ENCODE measurements around the gene SGK1. TPM values are rescaled to one million over a fixed set of nuclear protein-coding genes. Genes with fewer than 3 reads are reported as not detected.
"Not testable (repeated sequence)": the region's sequence is repeated elsewhere in the genome, so short reads cannot be mapped to it uniquely, and the experiment has no call there.

SGK1 gene
- total and polyA plus RNA-seq, 12 donors = 86.0 to 685 (median 192) TPM

DNA sequence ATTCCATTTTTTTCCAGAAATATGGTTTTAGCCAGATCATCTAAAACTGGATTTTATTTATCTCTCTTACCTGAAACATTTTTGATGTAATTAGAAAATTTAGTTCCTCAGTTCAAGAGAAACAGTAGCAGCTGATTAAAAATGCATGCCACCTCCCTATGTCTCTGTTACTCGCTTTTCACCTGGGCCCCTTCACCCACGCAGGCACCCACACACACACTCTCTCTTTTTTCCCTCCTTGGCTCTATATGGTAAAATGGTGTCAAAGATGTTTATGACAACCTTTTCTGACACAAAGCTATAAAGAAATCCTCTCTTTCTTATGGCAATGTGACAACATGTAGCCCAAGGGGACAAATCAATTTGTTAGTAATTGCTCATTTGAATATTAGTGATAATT lies 5.8 kb upstream of the SGK1 start:
- 83 to 92% (median 90%) methylated on average over 2 of the region's 2 CpGs for WGBS, 4 donors
- Histone ChIP-seq H3K36me3 (replicated peaks in 1 of 2) (no peaks in the 10 kb centered on the region), H3K27me3 (no peaks in the 10 kb centered on the region), H3K27ac (no peak overlapping the region), H3K4me3 (no peak overlapping the region), H3K4me1 (replicated peaks in 1 of 2) (peaks cover 0 to 3% of the 10 kb centered on the region in 2 donors), H3K9me3 (replicated peaks in 1 of 3) (no peaks in the 10 kb centered on the region)
- DNase-seq = no peak
- intact Hi-C loops (cut with DNase I) = no loop called here
- TF ChIP-seq POLR2A (IDR thresholded peaks at IDR 0.05) = no peak
- TF ChIP-seq, protein P1, sequence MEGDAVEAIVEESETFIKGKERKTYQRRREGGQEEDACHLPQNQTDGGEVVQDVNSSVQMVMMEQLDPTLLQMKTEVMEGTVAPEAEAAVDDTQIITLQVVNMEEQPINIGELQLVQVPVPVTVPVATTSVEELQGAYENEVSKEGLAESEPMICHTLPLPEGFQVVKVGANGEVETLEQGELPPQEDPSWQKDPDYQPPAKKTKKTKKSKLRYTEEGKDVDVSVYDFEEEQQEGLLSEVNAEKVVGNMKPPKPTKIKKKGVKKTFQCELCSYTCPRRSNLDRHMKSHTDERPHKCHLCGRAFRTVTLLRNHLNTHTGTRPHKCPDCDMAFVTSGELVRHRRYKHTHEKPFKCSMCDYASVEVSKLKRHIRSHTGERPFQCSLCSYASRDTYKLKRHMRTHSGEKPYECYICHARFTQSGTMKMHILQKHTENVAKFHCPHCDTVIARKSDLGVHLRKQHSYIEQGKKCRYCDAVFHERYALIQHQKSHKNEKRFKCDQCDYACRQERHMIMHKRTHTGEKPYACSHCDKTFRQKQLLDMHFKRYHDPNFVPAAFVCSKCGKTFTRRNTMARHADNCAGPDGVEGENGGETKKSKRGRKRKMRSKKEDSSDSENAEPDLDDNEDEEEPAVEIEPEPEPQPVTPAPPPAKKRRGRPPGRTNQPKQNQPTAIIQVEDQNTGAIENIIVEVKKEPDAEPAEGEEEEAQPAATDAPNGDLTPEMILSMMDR (IDR thresholded peaks at IDR 0.05) = no peak

DNA sequence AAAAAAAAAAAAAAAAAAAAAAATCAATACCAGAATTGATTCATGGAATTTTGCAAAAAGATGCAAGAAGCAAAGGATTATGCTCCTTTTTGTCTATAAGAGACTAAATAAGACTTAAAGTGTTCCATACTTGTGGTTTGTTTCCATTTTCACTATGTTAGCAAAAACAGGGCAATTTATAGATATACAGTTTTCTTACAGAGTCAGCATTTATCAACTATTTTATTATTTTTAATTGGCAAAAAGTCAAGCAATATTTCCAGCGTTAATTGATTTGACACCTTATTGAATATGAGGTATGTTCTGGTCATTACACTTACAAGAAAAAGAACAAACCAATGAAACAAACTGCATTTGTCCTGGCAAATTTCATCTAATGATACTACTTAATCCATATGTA lies 5.4 kb upstream of the SGK1 start:
- DNase-seq = no peak
- intact Hi-C loops (cut with DNase I) = no loop called here

DNA sequence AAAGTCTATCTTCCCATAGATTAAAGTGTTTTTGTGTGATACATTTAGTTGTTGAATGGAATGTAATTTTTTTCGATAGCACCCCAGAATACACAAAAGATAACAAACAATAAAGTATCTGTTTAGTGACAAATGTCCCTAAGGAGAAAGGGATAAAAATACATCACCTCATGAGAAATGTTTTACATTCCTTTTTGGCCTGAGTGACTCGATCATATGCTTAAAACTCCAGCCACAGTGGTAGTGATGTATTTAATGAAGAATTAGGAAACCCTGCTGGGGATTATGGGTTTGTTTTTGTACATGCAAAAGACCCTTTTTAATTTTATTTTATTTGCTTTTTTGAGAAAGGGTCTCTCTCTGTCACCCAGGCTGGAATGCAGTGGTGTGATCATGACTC lies 4.3 kb upstream of the SGK1 start:
- no peak for TF ChIP-seq POLR2A (IDR thresholded peaks at IDR 0.05)
- TF ChIP-seq, protein P1 (IDR thresholded peaks at IDR 0.05) = no peak
- intact Hi-C loops (cut with DNase I) = no loop called here
- H3K36me3 ChIP-seq (replicated peaks in 1 of 2) = no peaks in the 10 kb centered on the region
- no peaks in the 10 kb centered on the region for H3K27me3 ChIP-seq
- no peak overlapping the region for H3K4me3 ChIP-seq
- WGBS, 4 donors = 82 to 90% (median 87%) methylated on average over 2 of the region's 2 CpGs
- peaks cover 0 to 12% of the 10 kb centered on the region in 2 donors for H3K4me1 ChIP-seq (replicated peaks in 1 of 2)
- no peaks in the 10 kb centered on the region for H3K9me3 ChIP-seq (replicated peaks in 1 of 3)
- DNase-seq = no peak
- no peak overlapping the region for H3K27ac ChIP-seq

More for the DNA sequence above, 5.4 kb upstream of the SGK1 start:
- no peak overlapping the region for H3K4me3 ChIP-seq
- 86 to 98% (median 92%) methylated on average over 1 of the region's 1 CpG for WGBS, 4 donors
- H3K36me3 ChIP-seq (replicated peaks in 1 of 2) = no peaks in the 10 kb centered on the region
- H3K27ac ChIP-seq = no peak overlapping the region
- TF ChIP-seq POLR2A (IDR thresholded peaks at IDR 0.05) = no peak
- no peaks in the 10 kb centered on the region for H3K27me3 ChIP-seq
- H3K9me3 ChIP-seq (replicated peaks in 1 of 3) = no peaks in the 10 kb centered on the region
- H3K4me1 ChIP-seq (replicated peaks in 1 of 2) = peaks cover 0 to 7% of the 10 kb centered on the region in 2 donors

DNA sequence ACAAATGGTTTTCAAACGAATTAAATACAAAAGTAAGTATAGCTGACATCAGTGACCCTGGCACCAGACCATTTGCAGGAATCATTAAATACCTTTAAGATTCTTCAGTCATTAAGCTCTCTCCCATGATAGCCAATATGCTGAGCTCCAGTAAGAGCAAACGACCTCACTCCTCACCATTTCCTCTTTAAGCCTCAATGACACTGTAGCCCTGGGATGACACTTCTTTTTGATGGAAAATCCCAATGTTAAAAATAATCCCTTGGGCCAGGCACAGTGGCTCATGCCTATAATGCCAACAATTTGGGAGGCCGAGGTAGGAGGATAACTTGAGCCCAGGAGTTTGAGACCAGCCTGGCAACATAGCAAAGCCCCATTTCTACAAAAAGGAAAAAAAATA lies 3.3 kb upstream of the SGK1 start:
- no peak for DNase-seq
- intact Hi-C loops (cut with DNase I) = no loop called here
- peaks cover 0 to 12% of the 10 kb centered on the region in 2 donors for H3K4me1 ChIP-seq (replicated peaks in 1 of 2)
- no peaks in the 10 kb centered on the region for H3K36me3 ChIP-seq (replicated peaks in 1 of 2)
- no peaks in the 10 kb centered on the region for H3K27me3 ChIP-seq
- no peak overlapping the region for H3K4me3 ChIP-seq
- no peaks in the 10 kb centered on the region for H3K9me3 ChIP-seq (replicated peaks in 1 of 3)
- TF ChIP-seq POLR2A (IDR thresholded peaks at IDR 0.05) = no peak
- 82 to 92% (median 88%) methylated on average over 3 of the region's 3 CpGs for WGBS, 4 donors
- H3K27ac ChIP-seq = no peak overlapping the region

DNA sequence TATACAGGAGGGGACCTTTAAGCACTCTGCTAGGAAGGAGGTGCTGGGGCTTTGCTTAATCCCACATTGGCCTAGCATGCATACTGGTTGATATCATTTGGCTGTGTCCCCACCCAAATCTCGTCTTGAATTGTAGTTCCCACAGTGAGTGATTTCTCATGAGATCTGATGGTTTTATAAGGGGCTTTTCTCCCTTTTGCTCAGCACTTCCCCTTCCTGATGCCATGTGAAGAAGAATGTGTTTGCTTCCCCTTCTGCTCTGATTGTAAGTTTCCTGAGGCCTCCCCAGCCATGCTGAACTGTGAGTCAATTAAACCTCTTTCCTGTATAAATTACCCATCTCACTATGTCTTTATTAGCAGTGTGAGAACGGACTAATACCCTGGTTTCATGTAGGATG lies 1.8 kb upstream of the SGK1 start:
- H3K27me3 ChIP-seq; H3K9me3 ChIP-seq (replicated peaks in 1 of 3); intact Hi-C loops (cut with DNase I); H3K27ac ChIP-seq; H3K36me3 ChIP-seq (replicated peaks in 1 of 2); DNase-seq; H3K4me3 ChIP-seq: not testable (repeated sequence)
- peaks cover 0 to 12% of the 10 kb centered on the region in 2 donors for H3K4me1 ChIP-seq (replicated peaks in 1 of 2)
- 55 to 94% (median 85%) methylated on average over 2 of the region's 2 CpGs for WGBS, 4 donors

DNA sequence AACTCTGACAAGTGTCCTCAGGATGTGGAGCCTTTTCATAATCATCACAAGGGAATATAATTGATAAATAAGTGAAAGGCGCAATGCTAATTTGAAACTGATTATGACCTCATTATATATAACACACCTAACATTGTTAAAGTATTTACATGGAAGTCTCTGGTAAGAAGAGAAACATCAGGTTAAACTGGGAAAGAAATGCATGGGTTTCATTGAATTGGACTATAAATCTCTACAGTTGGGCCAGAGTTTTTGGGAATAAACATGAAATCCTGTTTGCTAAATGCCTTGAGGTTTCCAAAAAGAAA lies 1.0 kb upstream of the SGK1 start:
- Histone ChIP-seq H3K9me3 (replicated peaks in 1 of 3) (no peaks in the 10 kb centered on the region), H3K36me3 (replicated peaks in 1 of 2) (no peaks in the 10 kb centered on the region), H3K27me3 (no peaks in the 10 kb centered on the region), H3K4me3 (no peak overlapping the region), H3K4me1 (replicated peaks in 1 of 2) (peaks cover 0 to 19% of the 10 kb centered on the region in 2 donors), H3K27ac (peak overlapping the region in 2 of 5 donors; percentile 76 to 88)
- intact Hi-C loops (cut with DNase I) = no loop called here
- TF ChIP-seq POLR2A (IDR thresholded peaks at IDR 0.05) = no peak
- TF ChIP-seq, protein P1 (IDR thresholded peaks at IDR 0.05) = no peak
- 89 to 97% (median 96%) methylated on average over 1 of the region's 1 CpG for WGBS, 4 donors
- DNase-seq = no peak
